Fibroblast of skin of abdomen (primary cell): Measurements from ENCODE around the gene KCNK16.

Source experiments
- DNase-seq: peaks from one replicate; pipeline ENCODE4 v3.0.0-alpha.2; 2013

The KCNK16 gene

GRCh38 chr6:39274903-39275302, 47.6 kb downstream of the KCNK16 start:
- DNase-seq = no peak

DNA sequence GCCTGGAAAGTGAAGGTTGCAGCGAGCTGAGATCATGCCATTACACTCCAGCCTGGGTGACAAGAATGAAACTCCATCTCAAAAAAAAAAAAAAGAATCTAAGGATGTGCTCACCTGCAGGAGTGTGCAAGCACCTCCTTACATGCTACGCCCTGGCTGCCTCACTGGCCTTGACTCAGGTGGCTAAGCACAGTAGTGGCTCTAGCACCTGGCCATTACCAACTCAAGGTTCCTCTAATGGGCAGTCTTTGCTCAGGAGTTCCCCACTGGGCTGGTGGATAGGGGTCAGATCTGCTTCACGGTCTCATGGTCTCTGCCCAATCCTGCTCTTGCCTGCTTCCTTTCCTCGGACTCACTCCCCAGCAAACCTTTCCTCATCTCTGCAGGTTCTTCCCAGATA, 48.0 kb downstream of the KCNK16 start:
- no peak for DNase-seq

GRCh38 chr6:39273406-39273821, 49.1 kb downstream of the KCNK16 start:
- no peak for DNase-seq

DNA sequence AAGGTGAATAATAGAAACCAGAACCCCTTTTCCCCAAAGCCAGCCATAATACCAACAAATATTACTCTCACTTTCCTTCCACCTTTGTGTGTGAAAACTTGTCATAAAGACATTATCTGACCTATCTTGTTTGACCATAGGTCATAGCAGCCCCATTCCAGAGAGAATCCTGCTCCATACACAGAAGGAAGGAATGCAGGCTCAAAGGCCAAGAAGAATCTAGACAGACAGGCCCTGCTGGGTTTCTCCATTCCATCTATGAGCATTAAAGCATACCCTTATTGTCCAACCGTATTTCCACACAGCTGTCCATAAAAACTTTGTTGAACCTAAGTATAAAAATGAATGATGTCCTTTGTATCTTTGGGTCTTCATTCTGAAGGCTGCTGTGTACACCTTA, 52.5 kb downstream of the KCNK16 start:
- DNase-seq = no peak

DNA sequence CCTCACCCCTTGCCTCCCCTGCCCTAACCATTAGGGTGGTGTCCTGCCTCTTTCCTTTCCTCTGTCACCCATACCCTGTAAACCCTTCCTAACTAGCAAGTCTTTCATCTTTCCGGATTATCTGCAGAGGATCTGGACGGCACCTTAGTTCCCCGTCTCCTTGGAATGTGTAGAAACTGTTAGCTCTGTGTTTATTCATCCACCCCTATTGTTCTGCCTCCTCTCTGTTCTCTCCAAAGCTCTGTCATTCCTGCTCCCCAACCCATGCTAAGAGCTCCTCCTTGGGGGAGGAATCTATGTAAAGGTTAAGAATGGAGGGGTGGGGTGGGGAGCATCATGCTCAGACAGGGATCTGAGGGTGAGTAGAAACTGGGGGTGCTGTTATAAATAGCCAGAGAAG, 53.8 kb downstream of the KCNK16 start:
- no peak for DNase-seq

GRCh38 chr6:39268171-39268570, 54.3 kb downstream of the KCNK16 start:
- no peak for DNase-seq

DNA sequence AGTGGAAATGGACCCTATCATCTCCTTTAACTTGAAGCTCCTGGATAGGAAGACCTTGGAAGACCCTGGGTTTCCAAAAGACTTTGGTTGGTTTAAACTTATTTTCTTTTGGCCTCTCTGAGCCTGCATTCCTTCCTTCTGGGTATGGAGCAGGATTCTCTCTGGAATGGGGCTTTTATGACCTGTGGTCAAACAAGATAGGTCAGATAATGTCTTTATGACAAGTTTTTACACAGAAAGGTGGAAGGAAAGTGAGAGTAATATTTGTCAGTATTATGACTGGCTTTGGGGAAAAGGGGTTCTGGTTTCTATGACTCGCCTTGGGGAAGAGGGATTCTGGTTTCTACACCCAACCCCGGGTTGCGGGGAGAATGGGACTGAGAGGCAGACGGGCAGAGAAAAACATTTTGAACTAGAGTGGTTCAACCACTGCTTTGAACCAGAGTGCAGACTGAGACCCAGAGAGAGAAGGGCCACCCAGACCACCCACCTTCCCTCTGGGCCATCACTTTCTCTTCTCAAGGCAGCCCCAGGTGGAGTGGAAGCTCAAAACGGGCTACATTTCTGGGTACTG, 55.6 kb downstream of the KCNK16 start:
- DNase-seq = no peak

DNA sequence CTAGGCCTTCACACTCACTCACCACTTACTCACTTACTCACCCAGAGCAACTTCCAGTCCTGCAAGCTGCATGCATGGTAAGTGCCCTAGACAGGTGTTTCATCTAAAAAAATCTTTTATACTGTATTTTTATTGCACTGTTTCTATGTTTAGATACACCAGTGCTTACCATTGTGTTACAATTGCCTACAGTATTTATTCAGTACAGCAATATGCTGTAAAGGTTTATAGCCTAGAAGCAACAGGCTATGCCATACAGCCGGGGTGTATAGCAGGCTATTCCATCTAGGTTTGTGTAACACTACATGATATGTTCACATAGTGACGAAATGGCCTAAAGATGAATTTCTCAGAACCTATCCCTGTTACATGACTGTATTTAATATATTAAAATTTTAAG, 56.1 kb downstream of the KCNK16 start:
- no peak for DNase-seq
